Fibroblast of pulmonary artery (primary cell): Measurements from ENCODE around the gene SORBS2.

ENCODE experiments used
- DNase-seq: peaks from one replicate; pipeline ENCODE4 v3.0.0-alpha.2; 2010; ENCODE audit warnings: low read depth
- H3K4me3 ChIP-seq: replicated peaks from 2 replicates; pipeline ENCODE4 v1.5.1; 2011; ENCODE audit warnings: low read depth, mild to moderate bottlenecking, control low read depth, low read length, moderate library complexity
- TF ChIP-seq, protein P1 (sequence below): IDR thresholded peaks from 2 replicates; pipeline ENCODE4 v1.5.1; 2011; ENCODE audit warnings: mild to moderate bottlenecking, control low read depth, low read length, inconsistent platforms; ENCODE audit errors: missing control alignments

Gene SORBS2

GRCh38 chr4:185713731-185714130 is 98.3 kb downstream of the SORBS2 start:
- no peak overlapping the region for H3K4me3 ChIP-seq
- TF ChIP-seq, protein P1, sequence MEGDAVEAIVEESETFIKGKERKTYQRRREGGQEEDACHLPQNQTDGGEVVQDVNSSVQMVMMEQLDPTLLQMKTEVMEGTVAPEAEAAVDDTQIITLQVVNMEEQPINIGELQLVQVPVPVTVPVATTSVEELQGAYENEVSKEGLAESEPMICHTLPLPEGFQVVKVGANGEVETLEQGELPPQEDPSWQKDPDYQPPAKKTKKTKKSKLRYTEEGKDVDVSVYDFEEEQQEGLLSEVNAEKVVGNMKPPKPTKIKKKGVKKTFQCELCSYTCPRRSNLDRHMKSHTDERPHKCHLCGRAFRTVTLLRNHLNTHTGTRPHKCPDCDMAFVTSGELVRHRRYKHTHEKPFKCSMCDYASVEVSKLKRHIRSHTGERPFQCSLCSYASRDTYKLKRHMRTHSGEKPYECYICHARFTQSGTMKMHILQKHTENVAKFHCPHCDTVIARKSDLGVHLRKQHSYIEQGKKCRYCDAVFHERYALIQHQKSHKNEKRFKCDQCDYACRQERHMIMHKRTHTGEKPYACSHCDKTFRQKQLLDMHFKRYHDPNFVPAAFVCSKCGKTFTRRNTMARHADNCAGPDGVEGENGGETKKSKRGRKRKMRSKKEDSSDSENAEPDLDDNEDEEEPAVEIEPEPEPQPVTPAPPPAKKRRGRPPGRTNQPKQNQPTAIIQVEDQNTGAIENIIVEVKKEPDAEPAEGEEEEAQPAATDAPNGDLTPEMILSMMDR = no peak
- DNase-seq = no peak

DNA sequence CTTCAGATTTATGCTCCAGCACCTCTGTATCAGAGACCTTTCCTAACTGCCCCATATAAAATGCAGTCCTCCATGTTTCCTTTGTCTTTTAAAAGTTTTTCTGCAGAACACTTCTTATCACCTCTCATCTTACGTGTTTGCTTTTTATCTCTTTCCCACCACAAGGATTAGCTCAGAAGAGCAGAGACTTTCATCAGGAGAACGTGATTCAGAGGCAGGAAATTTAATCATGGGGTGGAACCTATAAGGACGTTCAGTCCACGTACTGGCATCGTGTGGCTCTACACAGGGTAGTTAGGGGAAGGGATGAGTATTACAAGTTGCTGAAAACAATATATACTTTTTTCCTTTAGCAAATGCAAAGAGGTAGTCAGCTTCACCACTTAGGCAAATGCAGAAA is 98.7 kb downstream of the SORBS2 start:
- no peak overlapping the region for H3K4me3 ChIP-seq
- TF ChIP-seq, protein P1 = no peak
- peak; percentile 84 for DNase-seq

- no peak overlapping the region for H3K4me3 ChIP-seq
- DNase-seq = no peak
- TF ChIP-seq, protein P1 = no peak
These were observed 99.5 kb downstream of the SORBS2 start for GRCh38 chr4:185712350-185713024.

- DNase-seq = peak; percentile 60
- TF ChIP-seq, protein P1 = no peak
- H3K4me3 ChIP-seq = no peak overlapping the region
These were observed 100.3 kb downstream of the SORBS2 start for GRCh38 chr4:185711726-185712125.

GRCh38 chr4:185710487-185710995 is 101.5 kb downstream of the SORBS2 start:
- TF ChIP-seq, protein P1 = no peak
- no peak overlapping the region for H3K4me3 ChIP-seq
- no peak for DNase-seq

- peak; percentile 64 for DNase-seq
- TF ChIP-seq, protein P1 = no peak
- H3K4me3 ChIP-seq = no peak overlapping the region
These were observed 102.0 kb downstream of the SORBS2 start for GRCh38 chr4:185709802-185710486.
